SU-DHL-6 (cell line): ENCODE results near the gene PMVK.

Experiments
- EZH2phosphoT487 ChIP-seq: fragments of 200-600 bp; sonication (generic), shearing (Covaris generic); conservative IDR thresholded peaks from 2 replicates; pipeline ENCODE4 v1.6.1; 2018; ENCODE audit warnings: mild to moderate bottlenecking, antibody characterized with exemption, low read length, moderate library complexity, mixed read lengths
- TF ChIP-seq, protein P1 (sequence below): fragments of 200-600 bp; sonication (generic); IDR thresholded peaks from one replicate; pipeline ENCODE4 v1.5.1; 2017; ENCODE audit warnings: antibody characterized with exemption, mild to moderate bottlenecking, low read length, moderate library complexity; ENCODE audit not compliant: insufficient read depth, poor library complexity, severe bottlenecking

DNA sequence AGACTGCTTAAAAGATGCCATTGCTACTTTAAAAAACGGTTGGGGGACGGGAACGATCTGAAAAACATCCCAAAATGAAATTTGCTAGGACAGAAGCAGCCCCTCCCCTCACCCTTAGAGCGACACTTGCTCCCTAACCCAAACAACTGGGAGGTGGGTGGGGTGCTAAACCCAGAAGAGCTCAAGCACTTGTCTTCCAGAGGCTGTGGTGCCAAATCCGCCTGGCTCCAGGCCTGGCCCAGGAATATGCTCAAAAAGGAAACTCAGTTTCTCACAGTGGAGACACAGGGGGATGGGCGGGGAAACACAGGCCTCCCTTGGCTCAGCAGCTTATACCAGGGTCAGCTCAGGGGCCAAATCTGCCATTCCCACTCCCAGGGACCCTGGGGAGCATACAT lies 20.0 kb upstream of the PMVK start:
- TF ChIP-seq, protein P1, sequence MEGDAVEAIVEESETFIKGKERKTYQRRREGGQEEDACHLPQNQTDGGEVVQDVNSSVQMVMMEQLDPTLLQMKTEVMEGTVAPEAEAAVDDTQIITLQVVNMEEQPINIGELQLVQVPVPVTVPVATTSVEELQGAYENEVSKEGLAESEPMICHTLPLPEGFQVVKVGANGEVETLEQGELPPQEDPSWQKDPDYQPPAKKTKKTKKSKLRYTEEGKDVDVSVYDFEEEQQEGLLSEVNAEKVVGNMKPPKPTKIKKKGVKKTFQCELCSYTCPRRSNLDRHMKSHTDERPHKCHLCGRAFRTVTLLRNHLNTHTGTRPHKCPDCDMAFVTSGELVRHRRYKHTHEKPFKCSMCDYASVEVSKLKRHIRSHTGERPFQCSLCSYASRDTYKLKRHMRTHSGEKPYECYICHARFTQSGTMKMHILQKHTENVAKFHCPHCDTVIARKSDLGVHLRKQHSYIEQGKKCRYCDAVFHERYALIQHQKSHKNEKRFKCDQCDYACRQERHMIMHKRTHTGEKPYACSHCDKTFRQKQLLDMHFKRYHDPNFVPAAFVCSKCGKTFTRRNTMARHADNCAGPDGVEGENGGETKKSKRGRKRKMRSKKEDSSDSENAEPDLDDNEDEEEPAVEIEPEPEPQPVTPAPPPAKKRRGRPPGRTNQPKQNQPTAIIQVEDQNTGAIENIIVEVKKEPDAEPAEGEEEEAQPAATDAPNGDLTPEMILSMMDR: no peak
- TF ChIP-seq EZH2phosphoT487: no peak
